Measurements from ENCODE around the gene RHPN2.

The RHPN2 gene

GRCh38 chr19:33064792-33065550 is at the start of gene RHPN2:
TSS of gene RHPN2 (minus strand) at chr19:33064888. CDS start at chr19:33064852, 36 bp downstream.
- peak in 1 of 2 donors; percentile 25 for DNase-seq (ENCODE audit: low read depth in 2 of 2)

GRCh38 chr19:33114312-33114711 is 49.6 kb upstream of the RHPN2 start:
- DNase-seq (ENCODE audit: low read depth in 2 of 2): no peak

- no peak for DNase-seq (ENCODE audit: low read depth in 2 of 2)
Observed at GRCh38 chr19:33111587-33111986, 46.9 kb upstream of the RHPN2 start.

- no peak for DNase-seq (ENCODE audit: low read depth in 2 of 2)
Observed at GRCh38 chr19:33110137-33110910, 45.6 kb upstream of the RHPN2 start.

- no peak for DNase-seq (ENCODE audit: low read depth in 2 of 2)
Observed at GRCh38 chr19:33108161-33108560, 43.5 kb upstream of the RHPN2 start.

GRCh38 chr19:33102893-33103292 is 38.2 kb upstream of the RHPN2 start:
- DNase-seq (ENCODE audit: low read depth in 2 of 2): no peak

GRCh38 chr19:33100894-33101644 is 36.4 kb upstream of the RHPN2 start:
- DNase-seq (ENCODE audit: low read depth in 2 of 2): no peak

- DNase-seq (ENCODE audit: low read depth in 2 of 2): no peak
Observed at GRCh38 chr19:33098055-33098534, 33.4 kb upstream of the RHPN2 start.

- no peak for DNase-seq (ENCODE audit: low read depth in 2 of 2)
Observed at GRCh38 chr19:33096005-33096404, 31.3 kb upstream of the RHPN2 start.

GRCh38 chr19:33094436-33095067 is 29.9 kb upstream of the RHPN2 start:
- no peak for DNase-seq (ENCODE audit: low read depth in 2 of 2)

GRCh38 chr19:33093420-33094210 is 28.9 kb upstream of the RHPN2 start:
- DNase-seq (ENCODE audit: low read depth in 2 of 2): no peak

- DNase-seq (ENCODE audit: low read depth in 2 of 2): no peak
Observed at GRCh38 chr19:33090179-33090578, 25.5 kb upstream of the RHPN2 start.

- no peak for DNase-seq (ENCODE audit: low read depth in 2 of 2)
Observed at GRCh38 chr19:33089010-33089409, 24.3 kb upstream of the RHPN2 start.

GRCh38 chr19:33086955-33087354 is 22.3 kb upstream of the RHPN2 start:
- no peak for DNase-seq (ENCODE audit: low read depth in 2 of 2)

- no peak for DNase-seq (ENCODE audit: low read depth in 2 of 2)
Observed at GRCh38 chr19:33085570-33086128, 21.0 kb upstream of the RHPN2 start.

- DNase-seq (ENCODE audit: low read depth in 2 of 2): peak; percentile 45 to 77
Observed at GRCh38 chr19:33080761-33081681, 16.3 kb upstream of the RHPN2 start, which contains the start of gene GPATCH1. TSS of gene GPATCH1 (plus strand) at chr19:33081181. CDS start at chr19:33081194, 13 bp downstream.

GRCh38 chr19:33075519-33075918 is 10.8 kb upstream of the RHPN2 start:
- no peak for DNase-seq (ENCODE audit: low read depth in 2 of 2)

- DNase-seq (ENCODE audit: low read depth in 2 of 2): no peak
Observed at GRCh38 chr19:33071887-33072286, 7.2 kb upstream of the RHPN2 start.

- DNase-seq (ENCODE audit: low read depth in 2 of 2): no peak
Observed at GRCh38 chr19:33067121-33067520, 2.4 kb upstream of the RHPN2 start.

All from stimulated activated CD4-positive, alpha-beta T cell treated with anti-CD3 and anti-CD28 coated beads, Interleukin-1b, Interleukin-23, amount 100 ng/mL, for 1 hour (primary cell).